Astrocyte (in vitro differentiated cells and primary cell): ENCODE data around the gene HINT1. TPM values are rescaled to one million over a fixed set of nuclear protein-coding genes. Genes with fewer than 3 reads are reported as not detected.
"Not testable (repeated sequence)": the region's sequence is repeated elsewhere in the genome, so short reads cannot be mapped to it uniquely, and the experiment has no call there.

Experiments
- DNase-seq: peaks from one replicate; pipeline ENCODE4 v3.0.0-alpha.2; 2010; ENCODE audit warnings: low read depth
- FAIRE-seq: peaks from 2 replicates; lab custom pipeline; 2011; peaks lifted over from hg19 to GRCh38; lab: Jason Lieb, UNC
- H2AFZ ChIP-seq: 2 replicates; pipeline ENCODE4 v1.6.0; 2012; ENCODE audit warnings: low read depth, low read length, inconsistent platforms
- H3K27ac ChIP-seq: 2 replicates; pipeline ENCODE4 v1.5.1; 2011; ENCODE audit warnings: low read depth, low read length, inconsistent platforms
- H3K27me3 ChIP-seq: 2 replicates; pipeline ENCODE4 v1.6.0; 2011; ENCODE audit warnings: low read length, inconsistent platforms; ENCODE audit not compliant: insufficient read depth
- H3K36me3 ChIP-seq: 2 replicates; pipeline ENCODE4 v1.5.1; 2011; ENCODE audit warnings: low read length, inconsistent platforms; ENCODE audit not compliant: insufficient read depth
- H3K4me1 ChIP-seq: 2 replicates; pipeline ENCODE4 v1.5.1; 2011; ENCODE audit warnings: low read length, inconsistent platforms; ENCODE audit not compliant: insufficient read depth
- H3K4me2 ChIP-seq: 2 replicates; pipeline ENCODE4 v1.6.0; 2012; ENCODE audit warnings: low read length, inconsistent platforms
- H3K4me3 ChIP-seq: 2 replicates; pipeline ENCODE4 v1.5.1; 2011; ENCODE audit warnings: low read depth, mild to moderate bottlenecking, low read length, inconsistent platforms; ENCODE audit not compliant: insufficient read depth
- H3K79me2 ChIP-seq: 2 replicates; pipeline ENCODE4 v1.6.0; 2012; ENCODE audit warnings: mild to moderate bottlenecking, low read length, inconsistent platforms; ENCODE audit not compliant: insufficient read depth
- H3K9ac ChIP-seq: 2 replicates; pipeline ENCODE4 v1.6.0; 2012; ENCODE audit warnings: mild to moderate bottlenecking, low read length, inconsistent platforms
- H3K9me3 ChIP-seq: 2 replicates; pipeline ENCODE4 v1.5.1; 2012; ENCODE audit warnings: low read depth, mild to moderate bottlenecking, low read length, inconsistent platforms; ENCODE audit not compliant: insufficient read depth
- H4K20me1 ChIP-seq: 2 replicates; pipeline ENCODE4 v1.6.0; 2012; ENCODE audit warnings: low read length, inconsistent platforms; ENCODE audit not compliant: insufficient read depth
- H3K27ac Mint-ChIP-seq: one replicate; pipeline ENCODE4 v1.8.0; 2021; ENCODE audit warnings: mild to moderate bottlenecking, mixed read lengths; ENCODE audit not compliant: unreplicated experiment
- H3K27me3 Mint-ChIP-seq: one replicate; pipeline ENCODE4 v1.8.0; 2021; ENCODE audit warnings: low read depth, mixed read lengths; ENCODE audit not compliant: unreplicated experiment
- H3K36me3 Mint-ChIP-seq: one replicate; pipeline ENCODE4 v1.8.0; 2021; ENCODE audit warnings: low read depth, mixed read lengths; ENCODE audit not compliant: unreplicated experiment
- H3K4me1 Mint-ChIP-seq: one replicate; pipeline ENCODE4 v1.8.0; 2021; ENCODE audit warnings: low read depth, mixed read lengths; ENCODE audit not compliant: unreplicated experiment
- H3K4me3 Mint-ChIP-seq: one replicate; pipeline ENCODE4 v1.8.0; 2021; ENCODE audit warnings: mild to moderate bottlenecking, moderate library complexity, mixed read lengths; ENCODE audit not compliant: unreplicated experiment
- H3K9me3 Mint-ChIP-seq: one replicate; pipeline ENCODE4 v1.8.0; 2021; ENCODE audit warnings: mild to moderate bottlenecking, mixed read lengths; ENCODE audit not compliant: unreplicated experiment
- EZH2 ChIP-seq: IDR thresholded peaks from 2 replicates; pipeline ENCODE4 v1.6.1; 2012; ENCODE audit warnings: mild to moderate bottlenecking, low read length, inconsistent platforms; ENCODE audit not compliant: insufficient read depth
- total RNA-seq: library from RNA; stranded (reverse); gene quantifications from 2 replicates; pipeline ENCODE4 v1.2.1, GENCODE V29; 2021
- TF ChIP-seq, protein P1 (sequence below): IDR thresholded peaks from 2 replicates; pipeline ENCODE4 v1.5.1; 2011; ENCODE audit warnings: low read depth, mild to moderate bottlenecking, inconsistent platforms, low read length, moderate library complexity; ENCODE audit not compliant: insufficient read depth

HINT1 gene
- total RNA-seq, 1 donor from 2014 or later: 243 TPM

DNA sequence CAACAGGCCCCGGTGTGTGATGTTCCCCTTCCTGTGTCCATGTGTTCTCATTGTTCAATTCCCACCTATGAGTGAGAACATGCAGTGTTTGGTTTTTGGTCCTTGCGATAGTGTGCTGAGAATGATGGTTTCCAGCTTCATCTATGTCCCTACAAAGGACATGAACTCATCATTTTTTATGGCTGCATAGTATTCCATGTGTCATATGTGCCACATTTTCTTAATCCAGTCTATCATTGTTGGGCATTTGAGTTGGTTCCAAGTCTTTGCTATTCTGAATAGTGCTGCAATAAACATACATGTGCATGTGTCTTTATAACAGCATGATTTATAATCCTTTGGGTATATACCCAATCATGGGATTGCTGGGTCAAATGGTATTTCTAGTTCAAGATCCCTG is 32.0 kb downstream of the HINT1 start:
- not testable (repeated sequence) for H3K27me3 Mint-ChIP-seq, H4K20me1 ChIP-seq, FAIRE-seq, H3K36me3 ChIP-seq, H3K27me3 ChIP-seq, H3K4me1 Mint-ChIP-seq, H3K36me3 Mint-ChIP-seq, H2AFZ ChIP-seq, DNase-seq, H3K27ac Mint-ChIP-seq, H3K4me3 ChIP-seq, H3K9me3 Mint-ChIP-seq, H3K9ac ChIP-seq, H3K4me1 ChIP-seq, H3K79me2 ChIP-seq, H3K9me3 ChIP-seq, H3K27ac ChIP-seq, H3K4me3 Mint-ChIP-seq, H3K4me2 ChIP-seq

DNA sequence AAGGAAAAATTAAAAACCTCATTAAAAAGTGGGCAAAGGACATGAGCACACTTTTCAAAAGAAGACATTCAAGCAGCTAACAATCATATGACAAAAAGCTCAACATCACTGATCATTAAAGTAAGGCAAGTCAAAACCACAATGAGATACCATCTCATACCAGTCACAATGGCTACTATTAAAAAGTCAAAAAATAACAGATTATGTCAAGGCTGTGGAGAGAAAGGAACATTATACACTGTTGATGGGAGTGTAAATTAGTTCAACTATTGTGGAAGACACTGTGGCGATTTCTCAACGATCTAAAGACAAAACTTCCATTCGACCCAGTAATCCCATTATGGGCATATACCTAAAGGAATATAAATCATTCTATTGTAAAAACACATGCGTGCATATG is 35.8 kb downstream of the HINT1 start:
- Mint-ChIP-seq H3K27me3 (no peaks in the 10 kb centered on the region), H3K4me3 (no peak overlapping the region), H3K36me3 (no peaks in the 10 kb centered on the region), H3K9me3 (peaks cover 15% of the 10 kb centered on the region), H3K4me1 (peaks cover 4% of the 10 kb centered on the region), H3K27ac (no peak overlapping the region)
- TF ChIP-seq, protein P1, sequence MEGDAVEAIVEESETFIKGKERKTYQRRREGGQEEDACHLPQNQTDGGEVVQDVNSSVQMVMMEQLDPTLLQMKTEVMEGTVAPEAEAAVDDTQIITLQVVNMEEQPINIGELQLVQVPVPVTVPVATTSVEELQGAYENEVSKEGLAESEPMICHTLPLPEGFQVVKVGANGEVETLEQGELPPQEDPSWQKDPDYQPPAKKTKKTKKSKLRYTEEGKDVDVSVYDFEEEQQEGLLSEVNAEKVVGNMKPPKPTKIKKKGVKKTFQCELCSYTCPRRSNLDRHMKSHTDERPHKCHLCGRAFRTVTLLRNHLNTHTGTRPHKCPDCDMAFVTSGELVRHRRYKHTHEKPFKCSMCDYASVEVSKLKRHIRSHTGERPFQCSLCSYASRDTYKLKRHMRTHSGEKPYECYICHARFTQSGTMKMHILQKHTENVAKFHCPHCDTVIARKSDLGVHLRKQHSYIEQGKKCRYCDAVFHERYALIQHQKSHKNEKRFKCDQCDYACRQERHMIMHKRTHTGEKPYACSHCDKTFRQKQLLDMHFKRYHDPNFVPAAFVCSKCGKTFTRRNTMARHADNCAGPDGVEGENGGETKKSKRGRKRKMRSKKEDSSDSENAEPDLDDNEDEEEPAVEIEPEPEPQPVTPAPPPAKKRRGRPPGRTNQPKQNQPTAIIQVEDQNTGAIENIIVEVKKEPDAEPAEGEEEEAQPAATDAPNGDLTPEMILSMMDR: no peak
- no peak for TF ChIP-seq EZH2
- Histone ChIP-seq H3K27me3 (no peaks in the 10 kb centered on the region), H4K20me1 (no peaks in the 10 kb centered on the region), H2AFZ (no peak overlapping the region), H3K27ac (no peak overlapping the region), H3K4me1 (no peaks in the 10 kb centered on the region), H3K4me3 (no peak overlapping the region), H3K9ac (no peak overlapping the region), H3K36me3 (no peaks in the 10 kb centered on the region), H3K9me3 (no peaks in the 10 kb centered on the region), H3K4me2 (no peak overlapping the region), H3K79me2 (no peaks in the 10 kb centered on the region)
- DNase-seq (no peak), FAIRE-seq (peak; percentile 29)

DNA sequence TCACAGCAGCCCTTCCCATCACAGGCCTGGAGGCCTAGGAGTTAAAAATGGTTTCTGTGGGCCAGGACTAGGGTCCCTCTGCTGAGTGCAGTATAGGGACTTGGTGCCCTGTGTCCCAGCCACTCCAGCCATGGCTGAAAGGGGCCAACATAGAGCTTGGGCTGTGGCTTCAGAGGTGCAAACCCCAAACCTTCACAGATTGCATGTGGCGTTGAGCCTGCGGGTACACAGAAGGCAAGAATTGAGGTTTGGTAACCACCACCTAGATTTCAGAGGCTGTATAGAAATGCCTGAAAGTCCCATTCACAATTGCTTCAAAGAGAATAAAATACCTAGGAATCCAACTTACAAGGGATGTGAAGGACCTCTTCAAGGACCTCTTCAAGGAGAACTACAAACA is 37.8 kb downstream of the HINT1 start:
- not testable (repeated sequence) for H3K4me1 Mint-ChIP-seq, H4K20me1 ChIP-seq, H3K4me1 ChIP-seq, H3K36me3 Mint-ChIP-seq, H3K4me3 Mint-ChIP-seq, DNase-seq, H3K27me3 Mint-ChIP-seq, FAIRE-seq, H3K9ac ChIP-seq, H3K79me2 ChIP-seq, H3K4me2 ChIP-seq, H3K27ac Mint-ChIP-seq, H2AFZ ChIP-seq, H3K27ac ChIP-seq, H3K27me3 ChIP-seq, H3K9me3 ChIP-seq, H3K36me3 ChIP-seq, H3K4me3 ChIP-seq
- H3K9me3 Mint-ChIP-seq: peaks cover 20% of the 10 kb centered on the region

DNA sequence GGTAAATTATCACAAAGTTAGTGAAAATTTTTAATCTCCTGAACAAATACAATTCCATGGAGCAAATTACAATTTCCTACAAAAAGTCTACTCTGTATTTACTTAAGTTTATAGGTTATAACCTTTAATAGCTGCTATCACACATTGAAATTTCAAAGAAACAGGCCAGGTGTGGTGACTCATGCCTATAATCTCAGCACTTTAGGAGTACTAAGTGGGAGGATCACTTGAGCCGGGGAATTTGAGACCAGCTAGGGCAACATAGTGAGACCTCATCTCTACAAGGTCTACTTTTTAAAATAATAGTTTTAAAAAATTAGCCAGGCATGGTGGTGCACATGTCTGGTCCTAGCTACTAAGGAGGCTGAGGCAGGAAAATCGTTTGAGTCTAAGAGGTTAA is 50.3 kb downstream of the HINT1 start:
- Mint-ChIP-seq H3K4me3 (no peak overlapping the region), H3K27ac (no peak overlapping the region), H3K27me3 (peaks cover 6% of the 10 kb centered on the region), H3K4me1 (no peaks in the 10 kb centered on the region), H3K36me3 (no peaks in the 10 kb centered on the region), H3K9me3 (peaks cover 6% of the 10 kb centered on the region)
- H3K9me3 ChIP-seq: no peaks in the 10 kb centered on the region
- H3K4me1 ChIP-seq: no peaks in the 10 kb centered on the region
- no peaks in the 10 kb centered on the region for H3K36me3 ChIP-seq
- FAIRE-seq (no peak), DNase-seq (no peak)
- no peak overlapping the region for H3K4me3 ChIP-seq
- no peak overlapping the region for H2AFZ ChIP-seq
- H3K9ac ChIP-seq: no peak overlapping the region
- H3K27ac ChIP-seq: no peak overlapping the region
- H3K79me2 ChIP-seq: no peaks in the 10 kb centered on the region
- no peaks in the 10 kb centered on the region for H4K20me1 ChIP-seq
- TF ChIP-seq, protein P1: no peak
- TF ChIP-seq EZH2: no peak
- H3K4me2 ChIP-seq: no peak overlapping the region
- H3K27me3 ChIP-seq: no peaks in the 10 kb centered on the region
